ENCODE results near the gene HLA-DPB1. TPM values are rescaled to one million over a fixed set of nuclear protein-coding genes. Genes with fewer than 3 reads are reported as not detected.

The HLA-DPB1 gene
- polyA plus RNA-seq, 3 donors, result 569 to 682 (median 676) TPM

DNA sequence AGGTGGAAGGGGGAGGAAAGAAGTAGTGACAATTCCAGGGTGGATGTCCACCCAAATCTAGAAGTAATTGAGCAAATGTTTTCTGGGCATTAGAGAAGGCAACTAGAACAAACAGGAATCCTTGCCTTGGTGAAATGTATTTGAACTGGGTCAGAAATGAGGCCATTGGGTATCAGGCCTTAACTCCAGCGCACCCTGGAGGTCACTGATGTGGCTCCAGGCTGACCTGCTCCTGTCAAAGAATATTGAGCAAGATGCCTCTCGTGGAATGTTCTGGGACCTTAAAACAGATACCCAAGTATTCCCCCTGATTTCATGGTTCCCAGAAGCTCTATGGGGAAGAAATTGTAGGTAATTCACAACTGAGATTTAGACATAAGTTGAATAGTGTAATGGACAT, 6.9 kb downstream of the HLA-DPB1 start:
- H3K27me3 ChIP-seq (ENCODE audit: control insufficient read depth in 2 of 2, insufficient read depth in 2 of 2, low read length in 2 of 2), result no peaks in the 10 kb centered on the region
- no peaks in the 10 kb centered on the region for H3K9me3 Mint-ChIP-seq
- H3K9ac ChIP-seq (ENCODE audit: insufficient read depth, low read length, poor library complexity, severe bottlenecking), result no peak overlapping the region
- H3K79me2 ChIP-seq (ENCODE audit: insufficient read depth, low read length), result peaks cover 34% of the 10 kb centered on the region
- peaks cover 64 to 72% of the 10 kb centered on the region in 2 donors for H3K36me3 ChIP-seq (replicated peaks in 1 of 2; ENCODE audit: control insufficient read depth in 1 of 2, insufficient read depth in 2 of 2, low read length in 2 of 2)
- intact Hi-C loops (cut with micrococcal nuclease), result loop anchor here (1.0 to 10.0 kb wide), 4 partner anchors 68 to 188 kb away; no protein-coding TSS in a partner anchor
- 71% methylated on average over 1 of the region's 2 CpGs for WGBS (ENCODE audit: insufficient coverage)
- H3K9me3 ChIP-seq (replicated peaks in 1 of 2; ENCODE audit: control insufficient read depth in 1 of 2, insufficient read depth in 1 of 2, low read length in 2 of 2), result no peaks in the 10 kb centered on the region
- no peak overlapping the region for H2AFZ ChIP-seq (ENCODE audit: insufficient read depth, low read depth, low read length, poor library complexity, severe bottlenecking)
- peak overlapping the region; percentile 38 to 75 (median 73) for H3K27ac Mint-ChIP-seq
- H3K4me1 Mint-ChIP-seq, result peaks cover 50% of the 10 kb centered on the region
- TF ChIP-seq CTCF (IDR thresholded peaks at IDR 0.05), result peak; percentile 68
- DNase-seq, result peak; percentile 63 to 79 (median 64)
- H3K36me3 Mint-ChIP-seq, result peaks cover 96% of the 10 kb centered on the region in 2 donors
- no peak overlapping the region for H3K4me3 ChIP-seq (replicated peaks in 1 of 3; ENCODE audit: low read depth in 2 of 3, low read length in 3 of 3)
- H3K4me1 ChIP-seq (ENCODE audit: control insufficient read depth in 1 of 2, insufficient read depth in 2 of 2, low read length in 2 of 2), result peaks cover 41 to 44% of the 10 kb centered on the region in 2 donors
- no peak overlapping the region for H3K4me3 Mint-ChIP-seq
- H3K27ac ChIP-seq (ENCODE audit: low read depth in 1 of 2, low read length in 2 of 2), result no peak overlapping the region
- peaks cover 0 to 4% (median 3%) of the 10 kb centered on the region in 3 donors for H3K27me3 Mint-ChIP-seq (ENCODE audit: low read depth in 3 of 3)
- peaks cover 53% of the 10 kb centered on the region for H4K20me1 ChIP-seq (ENCODE audit: insufficient read depth, low read length)
- H3K4me2 ChIP-seq (replicated peaks; ENCODE audit: extremely low read depth, low read length, poor library complexity, severe bottlenecking), result no peak overlapping the region

DNA sequence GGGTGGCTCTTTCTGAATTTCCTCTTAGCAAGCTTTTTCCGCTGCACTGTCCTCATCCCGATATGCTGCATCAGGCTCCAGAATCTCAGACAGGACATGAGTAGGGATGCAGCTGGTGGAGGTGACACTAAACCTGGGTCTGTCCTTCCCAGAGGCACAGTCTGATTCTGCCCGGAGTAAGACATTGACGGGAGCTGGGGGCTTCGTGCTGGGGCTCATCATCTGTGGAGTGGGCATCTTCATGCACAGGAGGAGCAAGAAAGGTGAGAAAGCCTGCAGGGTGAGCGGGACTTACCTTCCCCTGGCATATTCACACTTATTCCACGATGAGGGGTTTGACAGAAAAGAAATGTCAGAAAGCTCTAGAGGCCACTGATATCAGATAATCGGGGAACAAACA, 9.8 kb downstream of the HLA-DPB1 start:
- no peaks in the 10 kb centered on the region for H3K27me3 ChIP-seq (ENCODE audit: control insufficient read depth in 2 of 2, insufficient read depth in 2 of 2, low read length in 2 of 2)
- no peak overlapping the region for H3K9ac ChIP-seq (ENCODE audit: insufficient read depth, low read length, poor library complexity, severe bottlenecking)
- no peak overlapping the region for H2AFZ ChIP-seq (ENCODE audit: insufficient read depth, low read depth, low read length, poor library complexity, severe bottlenecking)
- no peak for TF ChIP-seq CTCF (IDR thresholded peaks at IDR 0.05)
- Mint-ChIP-seq H3K27me3 (ENCODE audit: low read depth in 3 of 3) (peaks cover 2 to 4% (median 2%) of the 10 kb centered on the region in 3 donors), H3K4me1 (peaks cover 22% of the 10 kb centered on the region), H3K36me3 (peaks cover 78 to 79% of the 10 kb centered on the region in 2 donors), H3K4me3 (no peak overlapping the region), H3K9me3 (no peaks in the 10 kb centered on the region), H3K27ac (peak overlapping the region in 1 of 7 donors; percentile 22)
- no peaks in the 10 kb centered on the region for H3K9me3 ChIP-seq (replicated peaks in 1 of 2; ENCODE audit: control insufficient read depth in 1 of 2, insufficient read depth in 1 of 2, low read length in 2 of 2)
- no peak overlapping the region for H3K4me3 ChIP-seq (replicated peaks in 1 of 3; ENCODE audit: low read depth in 2 of 3, low read length in 3 of 3)
- DNase-seq, result no peak
- H3K27ac ChIP-seq (ENCODE audit: low read depth in 1 of 2, low read length in 2 of 2), result no peak overlapping the region
- peaks cover 69 to 75% of the 10 kb centered on the region in 2 donors for H3K36me3 ChIP-seq (replicated peaks in 1 of 2; ENCODE audit: control insufficient read depth in 1 of 2, insufficient read depth in 2 of 2, low read length in 2 of 2)
- intact Hi-C loops (cut with micrococcal nuclease), result loop anchor here in 1 of 2 donors (10.0 kb wide), 2 partner anchors 159 to 191 kb away; no protein-coding TSS in a partner anchor
- no peak overlapping the region for H3K4me2 ChIP-seq (replicated peaks; ENCODE audit: extremely low read depth, low read length, poor library complexity, severe bottlenecking)
- H3K4me1 ChIP-seq (ENCODE audit: control insufficient read depth in 1 of 2, insufficient read depth in 2 of 2, low read length in 2 of 2), result peaks cover 12 to 15% of the 10 kb centered on the region in 2 donors
- peaks cover 10% of the 10 kb centered on the region for H3K79me2 ChIP-seq (ENCODE audit: insufficient read depth, low read length)
- WGBS (ENCODE audit: insufficient coverage), result 100% methylated on average over 1 of the region's 8 CpGs
- H4K20me1 ChIP-seq (ENCODE audit: insufficient read depth, low read length), result peaks cover 39% of the 10 kb centered on the region
